HepG2 (cell line): Measurements from ENCODE around the gene STAT5A. TPM values are rescaled to one million over a fixed set of nuclear protein-coding genes. Genes with fewer than 3 reads are reported as not detected.

Experiments
- AFF4 ChIP-seq: sonication (generic); formaldehyde crosslinking; IDR thresholded peaks from 2 replicates; pipeline ENCODE4 v1.4.0; 2020; ENCODE audit warnings: missing genetic modification reagents
- ATF5 ChIP-seq: sonication (generic); formaldehyde crosslinking; IDR thresholded peaks from 2 replicates; pipeline ENCODE4 v1.4.0; 2020; ENCODE audit warnings: mild to moderate bottlenecking, low read depth, missing genetic modification reagents
- BCL6 ChIP-seq: IDR thresholded peaks from 2 replicates; pipeline ENCODE4 v1.6.1; 2016; ENCODE audit warnings: missing genetic modification reagents, missing compliant biosample characterization
- EEA1 ChIP-seq: sonication (generic); formaldehyde crosslinking; IDR thresholded peaks from 2 replicates; pipeline ENCODE4 v1.5.1; 2020; ENCODE audit warnings: mild to moderate bottlenecking, missing genetic modification reagents, borderline replicate concordance
- HNF4G ChIP-seq, 2 experiments: sonication (generic) in 1 of 2; formaldehyde crosslinking in 1 of 2; IDR thresholded peaks; 2 replicates each; pipeline versions ENCODE4 v1.4.0 to v1.6.1; 2011 to 2020; ENCODE audit warnings: borderline replicate concordance in 2 of 2, low read depth in 2 of 2, mild to moderate bottlenecking in 2 of 2, low read length in 1 of 2, missing genetic modification reagents in 1 of 2, moderate library complexity in 1 of 2
- MAFG ChIP-seq: sonication (generic); formaldehyde crosslinking; IDR thresholded peaks from 2 replicates; pipeline ENCODE4 v1.5.1; 2020; ENCODE audit warnings: mild to moderate bottlenecking, missing genetic modification reagents
- NFKBIZ ChIP-seq: IDR thresholded peaks from 2 replicates; pipeline ENCODE4 v1.6.1; 2018; ENCODE audit warnings: missing genetic modification reagents, missing compliant biosample characterization
- SMAD3 ChIP-seq: sonication (generic); formaldehyde crosslinking; IDR thresholded peaks from 2 replicates; pipeline ENCODE4 v1.4.0; 2020; ENCODE audit warnings: missing genetic modification reagents
- SP2 ChIP-seq: sonication (generic); formaldehyde crosslinking; IDR thresholded peaks from 2 replicates; pipeline ENCODE4 v1.5.1; 2020; ENCODE audit warnings: mild to moderate bottlenecking, missing genetic modification reagents
- SRSF4 ChIP-seq: fragments of 200-400 bp; formaldehyde crosslinking; IDR thresholded peaks from one replicate; pipeline ENCODE4 v1.6.1; 2018; ENCODE audit warnings: mild to moderate bottlenecking, low read depth, low read length, moderate library complexity; ENCODE audit not compliant: poor library complexity, severe bottlenecking
- TRAFD1 ChIP-seq: sonication (generic); formaldehyde crosslinking; IDR thresholded peaks from 2 replicates; pipeline ENCODE4 v1.5.1; 2020; ENCODE audit warnings: missing genetic modification reagents, mild to moderate bottlenecking, borderline replicate concordance
- U2AF1 ChIP-seq: fragments of 200-400 bp; formaldehyde crosslinking; optimal IDR thresholded peaks from 2 replicates; pipeline ENCODE3; 2017; ENCODE audit warnings: mild to moderate bottlenecking, low read depth, low read length
- ZBTB34 ChIP-seq: sonication (generic); formaldehyde crosslinking; IDR thresholded peaks from 2 replicates; pipeline ENCODE4 v1.8.0; 2022; ENCODE audit warnings: mild to moderate bottlenecking, missing genetic modification reagents
- ZFP82 ChIP-seq: sonication (generic); formaldehyde crosslinking; IDR thresholded peaks from 2 replicates; pipeline ENCODE4 v1.5.1; 2020; ENCODE audit warnings: mild to moderate bottlenecking, missing genetic modification reagents, borderline replicate concordance
- ZNF441 ChIP-seq: sonication (generic); formaldehyde crosslinking; IDR thresholded peaks from 2 replicates; pipeline ENCODE4 v1.7.0; 2021; ENCODE audit warnings: missing genetic modification reagents, borderline replicate concordance
- ZNF460 ChIP-seq: sonication (generic); formaldehyde crosslinking; IDR thresholded peaks from 2 replicates; pipeline ENCODE4 v1.5.1; 2020; ENCODE audit warnings: missing genetic modification reagents, mild to moderate bottlenecking, borderline replicate concordance
- ZNF549 ChIP-seq: sonication (generic); formaldehyde crosslinking; IDR thresholded peaks from 2 replicates; pipeline ENCODE4 v1.5.0; 2020; ENCODE audit warnings: missing genetic modification reagents
- ZNF580 ChIP-seq: IDR thresholded peaks from 2 replicates; pipeline ENCODE4 v1.6.1; 2016; ENCODE audit warnings: low read depth, borderline replicate concordance
- ZNF709 ChIP-seq: sonication (generic); formaldehyde crosslinking; IDR thresholded peaks from 2 replicates; pipeline ENCODE4 v1.5.0; 2020; ENCODE audit warnings: mild to moderate bottlenecking, missing genetic modification reagents
- ZNF747 ChIP-seq: sonication (generic); formaldehyde crosslinking; IDR thresholded peaks from 2 replicates; pipeline ENCODE4 v1.8.1; 2023; ENCODE audit warnings: missing genetic modification reagents, mild to moderate bottlenecking, borderline replicate concordance
- polyA plus RNA-seq, 8 experiments: library from polyadenylated mRNA; depleted of rRNA in 3 of 8; stranded (reverse) in 7 of 8; unstranded in 1 of 8; fragments of >200 nt; fragmentation: Illumina TruSeq in 4 of 8; extraction: Trizol in 4 of 8; gene quantifications; 2 replicates each; pipeline versions ENCODE4 v1.2.1 to v1.2.3, GENCODE V29; 2011 to 2016; ENCODE audit warnings: low read depth in 4 of 8, missing spikeins in 1 of 8, mixed read lengths in 1 of 8; ENCODE audit not compliant: insufficient read depth in 1 of 8
- total RNA-seq, 5 experiments: library from RNA; depleted of rRNA; stranded (reverse); fragments of >200 nt; fragmentation: Illumina TruSeq; extraction: Trizol; gene quantifications; 2 replicates each; pipeline ENCODE4 v1.2.3, GENCODE V29; 2016; ENCODE audit warnings: low read depth in 1 of 5

STAT5A gene
- total and polyA plus RNA-seq, 2 of the 13 experiments (the other 11 are each of a cell fraction or from before 2014, with no cell fraction given), result 1.4 to 4.1 TPM

GRCh38 chr17:42312285-42313130 lies 24.2 kb downstream of the STAT5A start (continued):
- TF ChIP-seq HNF4G (IDR thresholded peaks at IDR 0.05; ENCODE audit: borderline replicate concordance, low read depth, low read length) (peak; percentile 6; the same call in 1 of the 2 replicates), HNF4G (CRISPR knock-in tag; IDR thresholded peaks at IDR 0.05; ENCODE audit: borderline replicate concordance, low read depth) (no peak), ZFP82 (CRISPR knock-in tag) (0 out of 2 replicates have a peak, but pooled peaks have one; percentile 49), MAFG (no peak), ZNF441 (peak; percentile 64; the same call in 1 of the 2 replicates), ATF5 (CRISPR knock-in tag) (no peak; the same call in 1 of the 2 replicates), ZNF580 (CRISPR knock-in tag) (peak; percentile 62; the same call in 1 of the 2 replicates), ZBTB34 (CRISPR knock-in tag) (no peak), SP2 (CRISPR knock-in tag) (0 out of 2 replicates have a peak, but pooled peaks have one; percentile 24), TRAFD1 (CRISPR knock-in tag) (no peak; the same call in 1 of the 2 replicates), U2AF1 (no peak), AFF4 (CRISPR knock-in tag) (no peak), NFKBIZ (0 out of 2 replicates have a peak, but pooled peaks have one; percentile 35), ZNF747 (CRISPR knock-in tag) (peak; percentile 80), EEA1 (peak; percentile 92; the same call in 1 of the 2 replicates), BCL6 (CRISPR knock-in tag) (peak; percentile 66; the same call in 1 of the 2 replicates), SRSF4 (no peak), ZNF549 (CRISPR knock-in tag) (no peak), ZNF709 (no peak), SMAD3 (CRISPR knock-in tag) (no peak), ZNF460 (CRISPR knock-in tag) (peak; percentile 68; the same call in 1 of the 2 replicates)
